ENCODE data around the gene RPL38. TPM values are rescaled to one million over a fixed set of nuclear protein-coding genes. Genes with fewer than 3 reads are reported as not detected.

Gene RPL38
- total and polyA plus RNA-seq, 2 donors (not counting 1 experiment from before 2014, with no cell fraction given): 1,185 to 3,018 TPM

GRCh38 chr17:74253036-74253435 is 49.6 kb downstream of the RPL38 start:
- H3K27ac ChIP-seq (ENCODE audit: insufficient read depth, low read length): no peak overlapping the region
- H3K4me2 ChIP-seq (ENCODE audit: extremely low read depth, insufficient read depth, low read length): no peak overlapping the region
- no peaks in the 10 kb centered on the region for H3K79me2 ChIP-seq (ENCODE audit: control insufficient read depth, insufficient read depth, low read length)
- no peak overlapping the region for H3K4me3 ChIP-seq (replicated peaks in 1 of 4; ENCODE audit: control extremely low read depth in 1 of 4, insufficient read depth in 1 of 4, low read depth in 3 of 4, low read length in 4 of 4)
- H3K36me3 ChIP-seq (ENCODE audit: control insufficient read depth, insufficient read depth, low read length): no peaks in the 10 kb centered on the region
- no peak overlapping the region for H3K9ac ChIP-seq (ENCODE audit: insufficient read depth, low read length)
- DNase-seq (ENCODE audit: low read depth in 2 of 2): no peak
- TF ChIP-seq EZH2 (IDR thresholded peaks at IDR 0.05; ENCODE audit: low read length, missing control alignments) (no peak), CTCF (conservative IDR thresholded peaks at IDR 0.05 in 1 of 2, IDR thresholded peaks at IDR 0.05 in 1 of 2; ENCODE audit: low read depth in 1 of 2, low read length in 2 of 2) (no peak)
- H3K27me3 ChIP-seq (ENCODE audit: control insufficient read depth, insufficient read depth, low read length): no peaks in the 10 kb centered on the region
- no peaks in the 10 kb centered on the region for H4K20me1 ChIP-seq (ENCODE audit: control insufficient read depth, extremely low read depth, insufficient read depth, low read length)
- H3K4me1 ChIP-seq (ENCODE audit: control insufficient read depth, extremely low read depth, insufficient read depth, low read length): no peaks in the 10 kb centered on the region
- no peaks in the 10 kb centered on the region for H3K9me3 ChIP-seq (ENCODE audit: control insufficient read depth, insufficient read depth, low read depth, low read length)
- H2AFZ ChIP-seq (ENCODE audit: low read length): no peak overlapping the region

- no peaks in the 10 kb centered on the region for H4K20me1 ChIP-seq (ENCODE audit: control insufficient read depth, extremely low read depth, insufficient read depth, low read length)
- no peaks in the 10 kb centered on the region for H3K79me2 ChIP-seq (ENCODE audit: control insufficient read depth, insufficient read depth, low read length)
- TF ChIP-seq EZH2 (IDR thresholded peaks at IDR 0.05; ENCODE audit: low read length, missing control alignments) (no peak), CTCF (conservative IDR thresholded peaks at IDR 0.05 in 1 of 2, IDR thresholded peaks at IDR 0.05 in 1 of 2; ENCODE audit: low read depth in 1 of 2, low read length in 2 of 2) (no peak)
- H3K27ac ChIP-seq (ENCODE audit: insufficient read depth, low read length): no peak overlapping the region
- no peak overlapping the region for H2AFZ ChIP-seq (ENCODE audit: low read length)
- no peak overlapping the region for H3K4me3 ChIP-seq (replicated peaks in 1 of 4; ENCODE audit: control extremely low read depth in 1 of 4, insufficient read depth in 1 of 4, low read depth in 3 of 4, low read length in 4 of 4)
- H3K9me3 ChIP-seq (ENCODE audit: control insufficient read depth, insufficient read depth, low read depth, low read length): no peaks in the 10 kb centered on the region
- DNase-seq (ENCODE audit: low read depth in 2 of 2): no peak
- H3K4me1 ChIP-seq (ENCODE audit: control insufficient read depth, extremely low read depth, insufficient read depth, low read length): no peaks in the 10 kb centered on the region
- H3K9ac ChIP-seq (ENCODE audit: insufficient read depth, low read length): no peak overlapping the region
- H3K36me3 ChIP-seq (ENCODE audit: control insufficient read depth, insufficient read depth, low read length): no peaks in the 10 kb centered on the region
- no peaks in the 10 kb centered on the region for H3K27me3 ChIP-seq (ENCODE audit: control insufficient read depth, insufficient read depth, low read length)
- H3K4me2 ChIP-seq (ENCODE audit: extremely low read depth, insufficient read depth, low read length): no peak overlapping the region
Observed at GRCh38 chr17:74257311-74257710, 53.8 kb downstream of the RPL38 start.

GRCh38 chr17:74259667-74260524 is 56.4 kb downstream of the RPL38 start:
- H2AFZ ChIP-seq (ENCODE audit: low read length): no peak overlapping the region
- DNase-seq (ENCODE audit: low read depth in 2 of 2): no peak
- no peaks in the 10 kb centered on the region for H3K27me3 ChIP-seq (ENCODE audit: control insufficient read depth, insufficient read depth, low read length)
- TF ChIP-seq EZH2 (IDR thresholded peaks at IDR 0.05; ENCODE audit: low read length, missing control alignments) (no peak), CTCF (conservative IDR thresholded peaks at IDR 0.05 in 1 of 2, IDR thresholded peaks at IDR 0.05 in 1 of 2; ENCODE audit: low read depth in 1 of 2, low read length in 2 of 2) (no peak)
- H3K4me3 ChIP-seq (replicated peaks in 1 of 4; ENCODE audit: control extremely low read depth in 1 of 4, insufficient read depth in 1 of 4, low read depth in 3 of 4, low read length in 4 of 4): no peak overlapping the region
- H3K36me3 ChIP-seq (ENCODE audit: control insufficient read depth, insufficient read depth, low read length): no peaks in the 10 kb centered on the region
- H3K9me3 ChIP-seq (ENCODE audit: control insufficient read depth, insufficient read depth, low read depth, low read length): no peaks in the 10 kb centered on the region
- H3K79me2 ChIP-seq (ENCODE audit: control insufficient read depth, insufficient read depth, low read length): no peaks in the 10 kb centered on the region
- H3K9ac ChIP-seq (ENCODE audit: insufficient read depth, low read length): no peak overlapping the region
- H3K27ac ChIP-seq (ENCODE audit: insufficient read depth, low read length): no peak overlapping the region
- no peak overlapping the region for H3K4me2 ChIP-seq (ENCODE audit: extremely low read depth, insufficient read depth, low read length)
- H4K20me1 ChIP-seq (ENCODE audit: control insufficient read depth, extremely low read depth, insufficient read depth, low read length): no peaks in the 10 kb centered on the region
- H3K4me1 ChIP-seq (ENCODE audit: control insufficient read depth, extremely low read depth, insufficient read depth, low read length): no peaks in the 10 kb centered on the region

Other genes with a start within 250 kb of the RPL38 start
- 0.77 and 0.99 TPM in 2 replicates for gene TTYH2, start 9.9 kb downstream of the RPL38 start, total RNA-seq
- 0.75 and 1.2 TPM in 2 replicates for gene TTYH2, start 9.9 kb downstream of the RPL38 start, polyA plus RNA-seq
- not detected in 2 replicates for gene DNAI2, start 70.6 kb downstream of the RPL38 start, total RNA-seq
- gene DNAI2, start 70.6 kb downstream of the RPL38 start, polyA plus RNA-seq: not detected in 2 replicates
- under 0.01 TPM in 1 of 2 replicates, not detected in the other for gene KIF19, start 122.5 kb downstream of the RPL38 start, total RNA-seq
- not detected in 2 replicates for gene KIF19, start 122.5 kb downstream of the RPL38 start, polyA plus RNA-seq
- gene BTBD17, start 158.2 kb downstream of the RPL38 start, total RNA-seq: under 0.01 TPM in 1 of 2 replicates, not detected in the other
- not detected in 2 replicates for gene BTBD17, start 158.2 kb downstream of the RPL38 start, polyA plus RNA-seq
- gene GPR142, start 163.8 kb downstream of the RPL38 start, total RNA-seq: not detected in 2 replicates
- not detected in 2 replicates for gene GPR142, start 163.8 kb downstream of the RPL38 start, polyA plus RNA-seq
- gene GPRC5C, start 228.4 kb downstream of the RPL38 start, total RNA-seq: 1.5 and 14.6 TPM in 2 replicates
- 0.11 and 0.50 TPM in 2 replicates for gene GPRC5C, start 228.4 kb downstream of the RPL38 start, polyA plus RNA-seq